Epithelial cell of alveolus of lung (primary cell): ENCODE measurements around the gene CDC37L1. TPM values are rescaled to one million over a fixed set of nuclear protein-coding genes. Genes with fewer than 3 reads are reported as not detected.

Source experiments
- total RNA-seq: library from RNA; depleted of rRNA; stranded (reverse); fragments of >200 nt; gene quantifications from 2 replicates; pipeline ENCODE4 v1.2.1, GENCODE V29; 2015

The CDC37L1 gene
- total RNA-seq: 11.0 and 14.7 TPM in 2 replicates

GRCh38 chr9:4679268-4680172, at the start of gene CDC37L1:
CDC37L1 (plus strand) TSS chr9:4679569; CDS start chr9:4679768, 199 bp downstream.

GRCh38 chr9:4662108-4662988, 17.0 kb upstream of the CDC37L1 start, which contains the start of gene PLPP6:
PLPP6 (plus strand) TSS chr9:4662294; CDS start chr9:4662376, 82 bp downstream.

GRCh38 chr9:4666042-4666699, 13.2 kb upstream of the CDC37L1 start, which contains the start of gene SPATA6L:
SPATA6L (minus strand) TSS chr9:4666480; CDS start chr9:4666250, 230 bp downstream.

DNA sequence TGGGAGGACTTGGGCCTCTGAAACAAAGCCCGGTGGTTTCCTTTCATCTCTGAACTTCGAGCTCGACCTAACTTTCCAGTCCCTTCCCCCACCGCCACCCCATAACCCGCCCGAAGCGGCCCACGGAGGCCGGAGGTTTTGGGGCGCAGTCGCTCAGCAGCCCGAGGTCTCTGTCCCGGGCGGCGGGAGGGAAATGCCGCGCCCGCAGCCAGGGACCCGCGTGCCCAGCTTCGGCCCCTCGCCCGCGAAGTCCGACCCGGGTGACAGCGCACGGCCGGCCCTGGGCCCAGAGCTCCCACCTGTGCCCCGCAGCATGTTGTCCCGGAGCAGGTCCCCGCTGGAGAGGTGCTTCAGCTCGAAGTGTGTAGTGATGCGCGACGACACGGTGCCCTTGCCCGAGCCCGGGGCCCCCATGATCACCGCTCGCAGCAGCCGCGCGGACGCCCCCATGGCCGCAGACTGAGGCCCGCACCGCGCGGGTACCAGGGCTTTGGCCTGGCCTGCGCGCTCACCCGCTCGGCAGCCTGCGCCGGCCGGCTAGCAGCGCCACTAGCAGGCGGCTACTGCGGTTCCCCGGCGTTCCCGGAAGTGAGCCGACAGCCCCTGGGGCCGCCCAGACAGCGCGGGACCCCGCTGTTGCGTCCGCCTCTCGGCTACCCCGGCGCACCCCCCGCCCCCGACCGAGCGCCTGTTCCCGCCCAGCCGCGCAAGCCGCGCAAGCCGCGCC, 61.4 kb downstream of the CDC37L1 start, which contains the start of gene AK3:
Gene AK3 (minus strand): TSS at position 565 of the 727 bp plus-strand sequence. CDS start 115 bp downstream, at position 450.

Other genes starting within 250 kb of the CDC37L1 start
- 0.96 and 8.9 TPM in 2 replicates for gene SLC1A1, start 189.1 kb upstream of the CDC37L1 start, total RNA-seq
- 6.3 and 10.1 TPM in 2 replicates for gene PLPP6, start 17.3 kb upstream of the CDC37L1 start, total RNA-seq
- 0.26 TPM in 1 of 2 replicates, not detected in the other for gene SPATA6L, start 13.1 kb upstream of the CDC37L1 start, total RNA-seq
- gene AK3, start 61.6 kb downstream of the CDC37L1 start, total RNA-seq: 62.7 and 76.0 TPM in 2 replicates
- gene RCL1, start 113.4 kb downstream of the CDC37L1 start, total RNA-seq: 15.8 and 17.6 TPM in 2 replicates